B cell (primary cell): Measurements from ENCODE around the gene TSPOAP1. TPM values are rescaled to one million over a fixed set of nuclear protein-coding genes. Genes with fewer than 3 reads are reported as not detected.
A peak's percentile ranks its signal among the peaks of the same experiment; 100 is the strongest.

Experiments used
- ATAC-seq: fragments of 200-7000 bp; cut with Tn5 transposase; one replicate; pipeline ENCODE4 v1.10.0; 2021; ENCODE audit warnings: low read depth, mild to moderate bottlenecking, moderate number of reproducible peaks, moderate library complexity
- CTCF ChIA-PET: fragments of 350-600 bp; sonication (Branson Sonifier 250); formaldehyde crosslinking; loops from one replicate; lab custom pipeline; 2021; ENCODE audit warnings: antibody characterized with exemption, inconsistent platforms; lab: Charles Lee
- POLR2A ChIA-PET: fragments of 350-600 bp; sonication (Branson Sonifier 250); formaldehyde crosslinking; loops from one replicate; lab custom pipeline; 2021; ENCODE audit warnings: antibody characterized with exemption; lab: Charles Lee
- DNase-seq: peaks from one replicate; pipeline ENCODE4 v3.0.0; 2013
- H2AFZ ChIP-seq: 2 replicates; pipeline ENCODE4 v1.6.1; 2012; ENCODE audit warnings: mild to moderate bottlenecking, low read depth, low read length; ENCODE audit not compliant: insufficient read depth, poor library complexity, severe bottlenecking
- H3K27ac ChIP-seq, 2 donors: 1 replicate in 1 of 2; 2 replicates in 1 of 2; pipeline ENCODE4 v1.5.1; 2012 to 2013; ENCODE audit warnings: low read length in 2 of 2, mild to moderate bottlenecking in 2 of 2, moderate library complexity in 1 of 2
- H3K27me3 ChIP-seq, 4 experiments: fragments of 200-600 bp in 1 of 4; sonication (generic) in 1 of 4; replicated peaks in 1 of 4; 1 replicate in 2 of 4; 2 replicates in 2 of 4; pipeline versions ENCODE4 v1.6.1 to v1.7.0; 2013 to 2016; ENCODE audit warnings: low read length in 3 of 4, mild to moderate bottlenecking in 2 of 4, mixed read lengths in 1 of 4, moderate library complexity in 1 of 4; ENCODE audit not compliant: insufficient read depth in 4 of 4, control insufficient read depth in 3 of 4; ENCODE audit errors: control extremely low read depth in 1 of 4
- H3K36me3 ChIP-seq, 2 experiments: replicated peaks in 1 of 2; 1 replicate in 1 of 2; 2 replicates in 1 of 2; pipeline versions ENCODE4 v1.6.1 to v1.7.1; 2013; ENCODE audit warnings: low read length in 1 of 2; ENCODE audit not compliant: insufficient read depth in 2 of 2, control insufficient read depth in 1 of 2; ENCODE audit errors: control extremely low read depth in 1 of 2, extremely low read depth in 1 of 2
- H3K4me1 ChIP-seq, 2 donors: fragments of 200-600 bp in 1 of 2; sonication (generic) in 1 of 2; 1 replicate in 1 of 2; 2 replicates in 1 of 2; pipeline versions ENCODE4 v1.5.1 to v1.6.1; 2013 to 2017; ENCODE audit warnings: low read length in 2 of 2; ENCODE audit not compliant: control insufficient read depth in 2 of 2, insufficient read depth in 2 of 2
- H3K4me2 ChIP-seq: replicated peaks from 2 replicates; pipeline ENCODE3; 2012; ENCODE audit warnings: mild to moderate bottlenecking, low read depth, low read length; ENCODE audit not compliant: poor library complexity, severe bottlenecking
- H3K4me3 ChIP-seq, 5 experiments: fragments of 200-600 bp in 1 of 5; sonication (generic) in 1 of 5; 1 replicate in 3 of 5; 2 replicates in 2 of 5; pipeline versions ENCODE4 v1.5.1 to v1.7.0; 2011 to 2016; ENCODE audit warnings: low read length in 4 of 5, mild to moderate bottlenecking in 4 of 5, low read depth in 2 of 5, control low read depth in 1 of 5, moderate library complexity in 1 of 5; ENCODE audit not compliant: insufficient read depth in 1 of 5; ENCODE audit errors: control extremely low read depth in 1 of 5, extremely low read depth in 1 of 5
- H3K79me2 ChIP-seq: fragments of 200-600 bp; sonication (generic); one replicate; pipeline ENCODE4 v1.6.0; 2016; ENCODE audit warnings: low read length; ENCODE audit not compliant: control insufficient read depth, insufficient read depth
- H3K9ac ChIP-seq: fragments of 200-600 bp; sonication (generic); 2 replicates; pipeline ENCODE4 v1.6.1; 2017; ENCODE audit warnings: mild to moderate bottlenecking, low read length, moderate library complexity
- H3K9me3 ChIP-seq, 3 donors: one replicate each; pipeline versions ENCODE4 v1.6.1 to v1.7.1; 2013; ENCODE audit warnings: low read length in 2 of 3; ENCODE audit not compliant: control insufficient read depth in 2 of 3, insufficient read depth in 1 of 3; ENCODE audit errors: control extremely low read depth in 1 of 3
- H4K20me1 ChIP-seq: 2 replicates; pipeline ENCODE4 v1.6.0; 2012; ENCODE audit warnings: mild to moderate bottlenecking, low read length; ENCODE audit not compliant: insufficient read depth, control insufficient read depth, poor library complexity, severe bottlenecking
- H3K27ac Mint-ChIP-seq: one replicate; pipeline ENCODE4 v1.8.0; 2021; ENCODE audit warnings: mixed read lengths
- H3K27me3 Mint-ChIP-seq: one replicate; pipeline ENCODE4 v1.8.0; 2021; ENCODE audit warnings: mixed read lengths
- H3K4me1 Mint-ChIP-seq: one replicate; pipeline ENCODE4 v1.8.0; 2021; ENCODE audit warnings: mixed read lengths
- H3K4me3 Mint-ChIP-seq: one replicate; pipeline ENCODE4 v1.8.0; 2021; ENCODE audit warnings: mixed read lengths
- H3K9me3 Mint-ChIP-seq: one replicate; pipeline ENCODE4 v1.8.0; 2022; ENCODE audit warnings: mixed read lengths; ENCODE audit not compliant: insufficient read depth
- EZH2 ChIP-seq: IDR thresholded peaks from 2 replicates; pipeline ENCODE4 v1.6.1; 2012; ENCODE audit warnings: borderline replicate concordance, low read depth, mild to moderate bottlenecking, moderate library complexity, low read length; ENCODE audit not compliant: insufficient read depth, poor library complexity, severe bottlenecking
- WGBS: methylation state at CpG from one replicate; pipeline ENCODE4 v1.1.5; 2013; ENCODE audit warnings: missing lambda C conversion rate; ENCODE audit not compliant: insufficient coverage; 5-methylcytosine and 5-hydroxymethylcytosine counted together
- intact Hi-C: fragments of 100-400 bp; cut with micrococcal nuclease; formaldehyde crosslinking; loops from one replicate; pipeline ENCODE4 v1.10.0; 2022
- polyA plus RNA-seq: library from polyadenylated mRNA; depleted of rRNA; stranded (reverse); fragments of >200 nt; gene quantifications from 2 replicates; pipeline ENCODE4 v1.2.3, GENCODE V29; 2012
- total RNA-seq, 2 donors: library from RNA; stranded (reverse); fragments of 120-200 nt in 1 of 2; gene quantifications; 1 replicate in 1 of 2; 2 replicates in 1 of 2; pipeline versions ENCODE4 v1.2.3 to v1.2.4, GENCODE V29; 2013 to 2022
- TF ChIP-seq, protein P1 (sequence below): fragments of 200-600 bp; IDR thresholded peaks from one replicate; pipeline ENCODE4 v1.8.0; 2022; ENCODE audit warnings: antibody characterized with exemption, mild to moderate bottlenecking

The TSPOAP1 gene
- total and polyA plus RNA-seq, 2 donors (not counting 1 experiment from before 2014, with no cell fraction given), result 10.8 to 30.7 TPM

DNA sequence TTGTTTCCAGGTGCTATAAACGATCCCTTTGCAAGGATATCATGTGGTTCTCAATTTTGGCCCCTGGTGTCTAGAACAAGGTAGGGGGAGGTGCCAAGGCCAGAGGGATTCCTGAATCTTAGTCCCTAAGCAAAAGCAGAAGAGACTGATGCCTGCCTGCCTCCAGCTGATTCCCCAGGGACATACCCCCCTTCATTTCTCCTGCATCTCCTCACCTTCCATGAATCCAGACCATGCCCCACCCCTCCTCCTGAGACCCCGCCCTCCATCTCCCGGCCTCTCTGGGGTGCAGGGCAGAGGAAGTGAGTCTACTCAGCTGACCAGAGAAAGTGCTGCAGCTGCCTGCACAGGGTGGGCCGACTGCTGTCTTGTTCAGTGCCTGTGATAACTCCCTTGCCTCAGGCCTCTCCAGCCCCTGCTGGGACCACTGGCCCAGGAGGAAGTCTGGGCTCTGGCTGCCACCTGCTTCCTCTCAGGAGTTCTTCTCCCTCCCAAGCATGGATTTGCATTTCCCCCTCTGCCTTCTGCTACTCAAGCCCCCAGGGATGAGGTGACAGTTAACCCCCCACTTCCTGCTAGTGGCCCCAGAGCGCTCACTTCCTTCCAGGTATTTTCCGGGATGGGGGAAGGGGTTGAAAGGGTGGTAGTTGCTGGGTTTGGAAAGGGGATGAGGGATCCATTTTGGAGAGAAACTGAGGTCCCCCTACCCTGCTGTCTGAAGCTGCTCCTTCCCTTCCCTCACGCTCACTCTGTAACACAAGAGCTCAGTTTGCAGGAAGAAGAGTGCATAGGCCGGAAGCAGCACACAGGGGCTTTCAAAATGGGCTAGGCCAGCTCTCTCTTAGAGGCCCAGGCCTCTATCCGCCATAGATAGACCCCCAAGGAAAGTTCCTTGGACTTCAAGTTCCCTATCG lies 10.5 kb upstream of the TSPOAP1 start:
- H2AFZ ChIP-seq, result peak overlapping the region; percentile 61
- Mint-ChIP-seq H3K27ac (peak overlapping the region; percentile 98), H3K27me3 (no peaks in the 10 kb centered on the region), H3K4me1 (peaks cover 93% of the 10 kb centered on the region), H3K4me3 (peak overlapping the region; percentile 91), H3K9me3 (no peaks in the 10 kb centered on the region)
- TF ChIP-seq, protein P1, sequence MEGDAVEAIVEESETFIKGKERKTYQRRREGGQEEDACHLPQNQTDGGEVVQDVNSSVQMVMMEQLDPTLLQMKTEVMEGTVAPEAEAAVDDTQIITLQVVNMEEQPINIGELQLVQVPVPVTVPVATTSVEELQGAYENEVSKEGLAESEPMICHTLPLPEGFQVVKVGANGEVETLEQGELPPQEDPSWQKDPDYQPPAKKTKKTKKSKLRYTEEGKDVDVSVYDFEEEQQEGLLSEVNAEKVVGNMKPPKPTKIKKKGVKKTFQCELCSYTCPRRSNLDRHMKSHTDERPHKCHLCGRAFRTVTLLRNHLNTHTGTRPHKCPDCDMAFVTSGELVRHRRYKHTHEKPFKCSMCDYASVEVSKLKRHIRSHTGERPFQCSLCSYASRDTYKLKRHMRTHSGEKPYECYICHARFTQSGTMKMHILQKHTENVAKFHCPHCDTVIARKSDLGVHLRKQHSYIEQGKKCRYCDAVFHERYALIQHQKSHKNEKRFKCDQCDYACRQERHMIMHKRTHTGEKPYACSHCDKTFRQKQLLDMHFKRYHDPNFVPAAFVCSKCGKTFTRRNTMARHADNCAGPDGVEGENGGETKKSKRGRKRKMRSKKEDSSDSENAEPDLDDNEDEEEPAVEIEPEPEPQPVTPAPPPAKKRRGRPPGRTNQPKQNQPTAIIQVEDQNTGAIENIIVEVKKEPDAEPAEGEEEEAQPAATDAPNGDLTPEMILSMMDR, result no peak
- no peak for TF ChIP-seq EZH2
- H3K4me3 ChIP-seq, result peak overlapping the region; percentile 75 to 100 (median 99)
- DNase-seq (peak; percentile 79), ATAC-seq (peak; percentile 18)
- H3K9ac ChIP-seq, result peak overlapping the region; percentile 99
- CTCF ChIA-PET, result interaction anchor here (0.6 to 13.7 kb wide), 7 partner anchors 7 to 149 kb away, joined by 3 to 587 read pairs (median 9); partner anchors contain the start of genes HSF5, RNF43, SUPT4H1 and TSPOAP1
- H3K36me3 ChIP-seq, result no peaks in the 10 kb centered on the region
- peaks cover 90 to 100% of the 10 kb centered on the region in 2 donors for H3K4me1 ChIP-seq
- H3K27ac ChIP-seq, result peak overlapping the region; percentile 99 to 100
- WGBS, result 0% methylated on average over 5 of the region's 10 CpGs
- peaks cover 94% of the 10 kb centered on the region for H3K79me2 ChIP-seq
- H3K9me3 ChIP-seq, result no peaks in the 10 kb centered on the region
- intact Hi-C loops, result loop anchor here (1.0 kb wide), 1 partner anchor 10 kb away; no protein-coding TSS in a partner anchor
- peak overlapping the region; percentile 92 for H3K4me2 ChIP-seq
- no peaks in the 10 kb centered on the region for H3K27me3 ChIP-seq
- no peaks in the 10 kb centered on the region for H4K20me1 ChIP-seq
- POLR2A ChIA-PET, result interaction anchor here (0.6 to 19.3 kb wide), 7 partner anchors 3 to 1010 kb away, joined by 3 to 663 read pairs (median 18); partner anchors contain the start of genes HSF5, RNF43, SUPT4H1 and TSPOAP1
